Neural crest cell (in vitro differentiated cells): ENCODE results near the gene LAMB4. TPM values are rescaled to one million over a fixed set of nuclear protein-coding genes. Genes with fewer than 3 reads are reported as not detected.

Experiments
- DNase-seq: peaks from one replicate; pipeline ENCODE4 v3.0.0; 2021; ENCODE audit warnings: low read depth, mixed read lengths, low spot score
- H3K27ac Mint-ChIP-seq: one replicate; pipeline ENCODE4 v1.8.0; 2021; ENCODE audit warnings: mild to moderate bottlenecking, mixed read lengths; ENCODE audit not compliant: unreplicated experiment
- H3K27me3 Mint-ChIP-seq: 2 replicates; pipeline ENCODE4 v1.8.0; 2021; ENCODE audit warnings: low read depth, mild to moderate bottlenecking, mixed read lengths
- H3K36me3 Mint-ChIP-seq: 2 replicates; pipeline ENCODE4 v1.8.0; 2021; ENCODE audit warnings: low read depth, mild to moderate bottlenecking, mixed read lengths
- H3K4me1 Mint-ChIP-seq: 2 replicates; pipeline ENCODE4 v1.8.0; 2021; ENCODE audit warnings: mixed read lengths
- H3K4me3 Mint-ChIP-seq: one replicate; pipeline ENCODE4 v1.8.0; 2021; ENCODE audit warnings: mild to moderate bottlenecking, mixed read lengths
- H3K9me3 Mint-ChIP-seq: 2 replicates; pipeline ENCODE4 v1.8.0; 2021; ENCODE audit warnings: mixed read lengths
- CTCF ChIP-seq: fragments of 200-600 bp; sonication (generic); conservative IDR thresholded peaks from 2 replicates; pipeline ENCODE4 v1.5.0; 2021; ENCODE audit warnings: antibody characterized with exemption, mild to moderate bottlenecking
- total RNA-seq: library from RNA; stranded (reverse); gene quantifications from 2 replicates; pipeline ENCODE4 v1.2.1, GENCODE V29; 2021

LAMB4 gene
- total RNA-seq, 1 donor from 2014 or later = 0.16 TPM

GRCh38 chr7:107989618-107990373 is 140.4 kb downstream of the LAMB4 start:
- Mint-ChIP-seq H3K27ac (no peak overlapping the region), H3K9me3 (no peaks in the 10 kb centered on the region), H3K4me3 (no peak overlapping the region), H3K4me1 (peaks cover 16% of the 10 kb centered on the region), H3K27me3 (peaks cover 4% of the 10 kb centered on the region), H3K36me3 (peaks cover 24% of the 10 kb centered on the region)
- no peak for TF ChIP-seq CTCF
- DNase-seq = no peak

GRCh38 chr7:107982918-107983389 is 147.2 kb downstream of the LAMB4 start:
- Mint-ChIP-seq H3K9me3 (no peaks in the 10 kb centered on the region), H3K4me3 (peak overlapping the region; percentile 9), H3K4me1 (peaks cover 14% of the 10 kb centered on the region), H3K27me3 (no peaks in the 10 kb centered on the region), H3K36me3 (peaks cover 14% of the 10 kb centered on the region), H3K27ac (no peak overlapping the region)
- no peak for DNase-seq
- peak; percentile 49 for TF ChIP-seq CTCF

- Mint-ChIP-seq H3K4me1 (peaks cover 14% of the 10 kb centered on the region), H3K36me3 (peaks cover 14% of the 10 kb centered on the region), H3K27me3 (no peaks in the 10 kb centered on the region), H3K4me3 (no peak overlapping the region), H3K27ac (no peak overlapping the region), H3K9me3 (no peaks in the 10 kb centered on the region)
- no peak for TF ChIP-seq CTCF
- DNase-seq = no peak
Observed at GRCh38 chr7:107982042-107982840, 147.9 kb downstream of the LAMB4 start.

- no peak for TF ChIP-seq CTCF
- Mint-ChIP-seq H3K27ac (no peak overlapping the region), H3K4me3 (no peak overlapping the region), H3K36me3 (peaks cover 11% of the 10 kb centered on the region), H3K27me3 (no peaks in the 10 kb centered on the region), H3K4me1 (peaks cover 14% of the 10 kb centered on the region), H3K9me3 (no peaks in the 10 kb centered on the region)
- DNase-seq = no peak
Observed at GRCh38 chr7:107981466-107981865, 148.7 kb downstream of the LAMB4 start.

GRCh38 chr7:107980671-107981190 is 149.4 kb downstream of the LAMB4 start:
- no peak for DNase-seq
- Mint-ChIP-seq H3K27ac (no peak overlapping the region), H3K27me3 (no peaks in the 10 kb centered on the region), H3K9me3 (no peaks in the 10 kb centered on the region), H3K4me1 (peaks cover 16% of the 10 kb centered on the region), H3K4me3 (no peak overlapping the region), H3K36me3 (peaks cover 12% of the 10 kb centered on the region)
- TF ChIP-seq CTCF = no peak
